COLO668 (cell line): ENCODE results near the gene ARHGAP23.

ENCODE experiments used
- DNase-seq: peaks from one replicate; lab custom pipeline; 2025; ENCODE audit not compliant: unreplicated experiment; lab: John Stamatoyannopoulos, UW

The ARHGAP23 gene

DNA sequence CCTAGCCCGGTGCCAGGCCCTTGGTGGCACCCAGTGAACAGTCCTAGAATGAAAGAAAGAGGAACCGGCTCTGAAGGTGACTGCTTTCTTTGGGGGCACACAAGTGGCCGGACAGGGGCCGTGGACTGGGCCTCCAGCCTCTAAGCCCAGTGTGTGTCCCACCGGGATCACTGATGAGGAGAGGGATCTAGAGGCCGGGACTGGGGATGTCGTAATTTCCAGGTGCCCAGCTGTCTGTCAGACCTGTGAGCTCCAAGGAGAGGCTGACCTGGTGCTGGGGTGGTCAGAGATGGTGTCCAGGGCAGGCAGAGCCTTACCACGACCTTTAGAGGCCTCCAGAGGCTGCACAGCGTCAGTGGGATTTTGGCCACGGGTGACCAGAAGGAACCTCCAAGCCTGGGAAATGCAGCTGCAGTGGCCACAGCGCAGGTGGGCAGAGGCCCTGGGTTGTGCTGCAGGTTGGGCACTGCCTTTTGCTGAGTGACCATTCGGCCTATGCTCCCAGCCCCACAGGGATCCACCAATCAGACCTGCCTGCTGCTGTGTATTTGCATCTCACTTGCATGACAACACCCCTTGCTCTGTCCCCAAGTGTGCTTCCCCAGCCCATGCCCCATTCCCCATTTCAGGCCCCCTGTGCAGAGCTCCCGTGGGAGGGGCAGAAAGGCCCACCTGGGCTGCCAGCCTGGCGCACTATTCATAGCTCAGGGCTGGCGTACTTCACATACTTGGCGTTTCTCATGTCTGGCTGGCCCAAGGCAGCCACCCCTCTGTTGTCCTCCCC is 12.5 kb downstream of the ARHGAP23 start:
- no peak for DNase-seq

DNA sequence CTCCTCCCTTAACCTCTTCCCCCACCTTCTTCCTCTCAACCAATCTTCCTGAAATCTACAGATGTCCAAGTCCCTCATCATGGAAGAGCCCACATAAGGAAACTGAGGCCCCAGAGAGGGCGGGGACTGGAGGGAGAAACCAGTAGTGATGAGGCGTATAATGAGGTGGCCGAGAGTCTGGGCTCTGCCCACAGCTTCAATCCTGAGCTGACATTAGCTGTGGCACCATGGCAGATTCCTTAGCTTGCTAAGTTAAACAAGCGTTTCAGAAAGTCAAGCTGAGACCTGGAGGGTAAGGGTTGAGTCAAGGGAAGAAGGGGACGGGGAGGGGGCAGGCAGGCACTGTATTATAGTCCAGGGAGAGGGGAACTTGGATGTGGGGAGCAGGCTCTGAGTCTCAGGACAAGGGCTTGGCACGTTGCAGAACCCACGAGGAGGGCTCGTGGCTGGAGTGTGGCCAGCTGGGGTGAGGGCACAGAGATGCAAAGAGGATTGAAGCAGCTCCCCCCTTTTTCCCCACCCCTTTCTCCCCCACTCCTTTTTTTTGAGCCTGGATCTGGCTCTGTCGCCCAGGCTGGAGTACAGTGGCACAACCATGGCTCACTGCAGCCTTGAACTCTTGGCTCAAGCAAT is 13.3 kb downstream of the ARHGAP23 start:
- DNase-seq = no peak

DNA sequence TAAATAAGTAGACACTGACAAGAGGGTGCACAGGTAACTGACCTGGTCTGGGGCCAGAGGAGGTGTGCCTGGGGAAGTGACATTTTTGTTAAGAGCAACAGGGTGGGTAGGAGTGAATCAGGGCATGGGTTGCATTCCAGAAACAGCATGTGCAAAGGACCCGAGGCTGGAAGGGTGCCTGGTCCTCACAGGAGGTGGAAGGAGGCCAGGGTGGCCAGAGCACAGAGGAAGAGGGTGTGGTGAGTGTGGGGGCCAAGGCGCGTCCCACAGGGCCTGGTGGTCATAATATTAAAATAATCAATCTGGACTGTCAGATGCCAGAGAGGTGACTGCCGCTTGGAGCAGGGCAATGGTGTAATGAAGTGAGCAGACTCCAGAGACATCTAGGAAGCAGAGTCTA is 14.3 kb downstream of the ARHGAP23 start:
- DNase-seq = no peak

DNA sequence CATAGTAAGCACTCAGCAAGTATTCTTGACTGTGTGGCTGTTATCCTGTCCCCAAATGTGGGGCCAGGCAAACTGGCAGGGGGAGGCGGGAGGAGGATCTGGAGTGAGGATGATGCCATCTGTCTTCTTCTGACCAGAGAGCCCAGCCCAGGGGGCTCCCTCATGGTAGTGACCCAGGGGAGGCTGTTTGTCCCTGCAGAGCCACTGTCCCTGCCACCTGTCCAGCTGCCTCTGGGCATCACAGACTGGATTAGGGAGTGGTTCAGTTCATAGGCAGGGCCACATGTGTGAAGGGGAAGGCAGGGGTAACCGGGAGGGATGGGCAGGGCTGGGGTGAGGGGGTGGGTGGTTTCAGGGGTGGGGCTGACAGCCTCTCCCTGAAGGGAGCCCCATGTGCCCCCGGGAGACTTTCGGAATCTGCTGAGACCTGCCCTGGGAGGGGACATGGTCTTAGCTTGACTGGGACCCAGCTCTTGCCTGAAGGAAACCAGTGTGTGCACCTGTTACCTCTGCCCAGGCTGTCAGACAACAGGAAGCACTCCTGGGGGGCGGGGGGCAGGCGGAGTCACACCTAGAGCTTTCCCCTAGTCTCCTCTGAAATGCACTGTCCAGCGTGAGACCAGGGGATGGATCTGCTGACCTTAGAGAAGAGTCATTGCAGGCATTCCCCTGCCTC is 15.2 kb downstream of the ARHGAP23 start:
- peak; percentile 3 for DNase-seq

DNA sequence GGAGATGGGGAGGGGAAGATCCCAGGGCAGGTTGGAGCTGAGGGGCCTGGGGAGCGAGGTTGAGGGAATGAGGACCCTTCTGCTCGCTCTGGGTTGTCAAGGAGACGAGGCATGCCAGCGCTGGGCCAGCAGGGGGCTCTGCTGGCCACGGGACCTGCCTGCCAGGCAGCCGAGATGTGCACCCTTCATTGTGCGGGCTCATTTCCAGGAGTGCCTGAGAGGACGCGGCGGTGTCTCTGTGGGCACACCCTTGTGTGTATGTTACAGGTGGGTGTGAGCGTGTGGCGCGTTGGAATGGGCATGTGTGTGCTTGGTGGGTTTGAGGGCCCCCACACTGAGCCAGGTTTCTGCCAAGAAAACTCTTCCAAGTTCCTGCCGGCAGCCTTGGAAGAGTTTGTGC is 15.9 kb downstream of the ARHGAP23 start:
- peak; percentile 61 for DNase-seq

DNA sequence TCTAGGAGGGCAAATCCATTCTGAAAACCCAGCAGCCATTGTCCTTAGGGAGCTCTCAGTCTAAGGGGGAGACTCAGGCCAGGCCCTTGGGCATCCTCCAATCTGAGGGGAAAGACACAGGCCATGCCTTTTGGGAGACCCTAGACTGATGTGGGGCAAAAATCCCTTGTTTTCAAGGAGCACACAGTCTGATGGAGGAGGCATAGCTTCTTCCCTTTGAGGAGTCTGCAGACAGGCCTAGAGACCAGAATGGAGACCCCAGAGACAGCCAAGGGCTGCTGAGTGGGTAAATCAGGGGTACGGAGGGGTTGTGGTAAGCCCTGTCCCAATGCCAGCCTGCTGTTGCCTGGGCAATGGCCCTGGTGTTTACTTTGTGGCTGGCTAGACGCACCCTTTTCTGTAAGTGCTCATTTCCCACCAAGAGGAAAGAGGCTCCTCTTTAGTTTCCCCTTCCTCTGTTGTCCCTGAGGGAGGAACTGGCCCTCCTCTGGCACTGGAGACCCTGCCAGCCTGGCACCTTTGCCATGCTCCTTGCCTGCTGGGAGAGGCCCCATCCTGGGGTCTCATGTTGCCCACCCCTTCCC is 19.3 kb downstream of the ARHGAP23 start:
- peak; percentile 1 for DNase-seq

DNA sequence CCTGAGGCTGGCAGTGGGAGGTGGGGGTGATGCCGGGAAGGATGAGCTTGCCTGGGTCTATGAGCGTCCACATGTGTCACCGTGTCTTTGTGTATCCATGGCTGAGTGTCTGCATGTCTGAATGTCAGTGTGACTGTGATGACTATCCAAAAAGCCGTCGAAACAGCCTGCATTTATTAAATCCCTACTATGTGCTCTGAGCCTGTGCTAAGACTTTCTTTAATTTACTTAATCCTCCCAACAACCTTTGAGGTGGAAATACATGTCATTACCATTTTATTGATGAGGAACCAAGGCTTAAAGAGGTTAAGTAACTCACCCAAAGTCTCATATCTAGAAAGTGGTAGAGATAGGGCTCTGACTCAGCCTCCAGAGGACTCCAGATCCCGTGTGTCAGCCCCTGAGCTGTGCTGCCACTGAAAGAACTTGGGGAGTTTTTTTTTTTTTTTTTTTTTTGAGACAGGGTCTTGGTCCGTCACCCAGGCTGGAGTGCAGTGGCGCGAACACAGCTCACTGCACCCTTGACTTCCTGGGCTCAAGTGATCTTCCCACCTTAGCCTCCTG is 20.0 kb downstream of the ARHGAP23 start:
- DNase-seq = no peak

DNA sequence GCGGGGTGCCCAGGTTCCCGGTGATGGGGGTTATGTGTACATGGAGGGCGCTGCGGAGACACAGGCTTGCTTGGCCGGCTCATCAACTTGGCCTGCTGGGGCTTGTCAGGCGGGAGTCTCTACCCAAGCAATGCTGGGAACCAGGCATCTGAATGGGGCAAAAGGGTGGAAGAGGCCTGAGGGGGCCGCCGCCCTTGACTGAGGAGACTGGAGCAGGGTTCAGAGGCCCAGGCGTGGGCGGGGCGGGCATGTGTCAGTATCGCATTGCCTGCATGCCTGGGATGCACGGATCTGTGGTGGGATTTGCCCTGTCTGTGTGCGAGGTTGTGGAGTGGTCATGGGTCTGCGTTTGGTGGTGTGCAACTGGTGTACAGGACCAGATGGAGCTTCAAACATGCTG is 21.1 kb downstream of the ARHGAP23 start:
- no peak for DNase-seq

DNA sequence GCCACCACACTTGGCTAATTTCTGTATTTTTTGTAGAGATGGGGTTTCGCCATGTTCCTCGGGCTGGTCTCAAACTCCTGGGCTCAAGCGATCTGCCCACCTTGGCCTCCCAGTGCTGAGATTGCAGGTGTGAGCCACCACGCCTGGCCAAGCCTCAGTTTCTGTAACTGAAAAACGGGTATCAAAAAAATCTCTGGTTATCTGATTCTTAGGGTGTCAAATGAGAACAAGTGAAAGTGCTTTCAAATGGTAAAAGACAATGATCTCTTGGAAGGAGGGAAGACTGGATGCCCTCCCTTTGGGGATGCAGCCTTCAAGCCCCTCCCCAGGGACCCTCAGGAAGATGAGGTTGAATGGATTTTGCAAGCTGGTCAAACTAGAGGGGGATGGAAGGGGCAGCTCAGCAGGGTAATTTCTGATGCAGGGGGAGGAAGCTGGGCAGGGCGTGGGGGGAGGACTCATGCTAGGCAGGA is 22.3 kb downstream of the ARHGAP23 start:
- no peak for DNase-seq

DNA sequence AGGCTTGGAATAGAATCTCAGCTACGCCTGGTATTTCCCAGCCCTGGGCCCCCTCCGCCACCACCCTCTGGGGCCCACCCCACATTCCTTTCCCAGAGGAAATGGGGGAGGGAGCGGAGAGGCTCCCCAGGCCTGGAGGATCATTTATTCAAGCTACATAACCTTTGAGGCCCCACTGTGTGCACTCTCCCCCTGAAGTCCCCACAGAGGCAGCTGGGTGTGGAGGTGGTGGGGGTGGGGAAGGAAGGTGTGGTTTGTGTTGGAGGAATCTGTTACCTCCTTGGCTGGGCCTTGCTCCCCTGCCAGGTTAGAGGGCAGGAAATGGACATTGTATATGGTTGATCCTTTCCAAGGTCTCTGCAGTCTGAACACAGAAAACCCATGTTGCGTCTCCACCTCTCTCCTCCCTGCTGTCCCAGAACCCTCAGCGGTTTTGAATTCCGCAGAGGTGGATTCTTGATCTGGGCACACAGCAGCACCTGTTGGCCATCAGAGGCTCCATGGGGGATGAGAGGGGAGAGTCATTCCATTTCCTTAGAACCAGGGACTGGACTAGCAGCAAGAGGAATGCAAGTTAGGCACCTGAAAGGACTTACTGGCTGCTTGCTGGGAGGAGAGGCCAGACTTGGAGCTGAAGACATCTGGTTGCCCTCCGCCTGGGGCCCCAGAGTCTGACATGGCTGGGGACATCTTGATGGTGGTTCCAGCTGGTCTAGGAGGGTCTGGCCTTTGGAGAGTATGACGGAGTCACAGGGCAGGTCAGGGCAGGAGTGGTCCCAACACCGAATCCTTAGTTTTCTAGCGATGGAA is 23.0 kb downstream of the ARHGAP23 start:
- DNase-seq = no peak

DNA sequence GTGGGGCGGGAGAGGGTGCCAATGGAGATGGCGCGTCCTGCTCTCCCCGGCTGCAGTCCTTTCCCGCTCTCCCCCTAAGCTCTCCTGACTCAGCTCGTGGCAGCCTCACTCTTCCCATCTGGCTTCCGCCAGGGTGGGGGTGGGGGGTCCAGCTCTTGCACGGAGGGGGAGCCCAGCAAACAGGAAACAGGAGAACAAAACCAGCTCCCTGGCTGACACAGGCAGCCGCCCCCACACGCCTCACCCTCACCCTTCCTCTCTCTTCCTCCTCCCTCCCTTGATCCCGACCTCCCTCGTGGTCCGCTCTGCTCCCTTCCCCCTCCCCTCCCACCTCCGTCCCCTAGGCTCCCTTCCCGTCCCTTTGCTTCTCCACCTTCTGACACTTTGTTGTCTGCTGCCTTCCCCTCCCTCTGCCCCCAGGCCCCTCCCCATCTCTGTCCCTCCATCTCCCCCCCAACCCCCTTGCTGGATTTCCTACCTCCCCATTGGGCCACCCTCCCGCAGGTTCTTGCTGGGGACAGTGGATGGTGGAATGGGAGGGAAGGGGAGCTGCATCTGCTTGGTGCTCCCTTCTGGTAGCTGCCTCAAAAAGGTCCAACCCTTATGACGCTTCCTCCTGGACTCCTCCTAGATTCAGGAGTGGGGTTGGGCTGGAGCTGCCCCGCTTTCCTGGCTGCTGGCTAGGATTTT is 23.7 kb downstream of the ARHGAP23 start:
- no peak for DNase-seq

DNA sequence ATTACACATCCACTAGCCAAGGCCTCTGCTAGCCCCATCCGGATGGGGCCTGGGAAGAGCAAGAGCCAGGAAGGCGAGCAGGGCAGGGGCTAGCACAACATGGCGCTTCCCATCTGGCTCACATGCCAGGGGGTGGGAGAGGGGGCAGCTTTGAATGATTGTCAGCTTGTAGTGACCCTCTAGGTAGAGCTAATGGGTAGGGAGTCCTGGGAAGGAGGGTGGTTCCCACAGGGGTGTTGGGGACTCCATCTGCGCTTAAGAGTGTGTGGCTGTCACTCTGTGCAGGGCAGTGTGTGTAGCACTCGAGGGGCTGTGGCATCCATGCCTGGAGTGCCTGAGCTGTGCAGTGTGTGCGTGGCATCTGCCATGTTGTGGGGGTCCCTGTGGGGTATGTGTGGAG is 24.5 kb downstream of the ARHGAP23 start:
- DNase-seq = no peak

DNA sequence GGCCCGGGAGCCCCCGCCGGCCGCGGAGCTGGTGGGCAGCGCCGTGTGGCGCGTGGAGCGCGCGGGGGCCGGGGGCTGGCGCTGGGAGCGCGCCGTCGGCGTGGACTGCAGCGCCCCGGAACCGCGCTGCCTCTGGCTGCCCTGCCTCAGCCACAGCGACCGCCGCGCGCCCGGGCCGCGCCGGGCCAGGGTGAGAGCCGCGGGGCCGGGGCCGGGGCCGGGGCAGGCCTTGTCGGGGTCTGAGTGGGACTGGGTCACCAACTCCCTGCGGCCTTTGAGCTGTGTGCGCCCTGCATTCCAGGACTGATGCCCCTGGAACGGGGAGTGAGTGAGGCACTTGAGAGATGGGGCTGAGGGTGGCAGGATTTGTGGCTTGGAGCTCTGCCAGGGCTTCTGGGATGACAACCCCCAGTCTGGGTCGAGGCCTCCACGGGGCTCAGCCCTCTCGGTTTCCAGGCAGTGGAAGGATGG is 25.7 kb downstream of the ARHGAP23 start:
- peak; percentile 46 for DNase-seq

DNA sequence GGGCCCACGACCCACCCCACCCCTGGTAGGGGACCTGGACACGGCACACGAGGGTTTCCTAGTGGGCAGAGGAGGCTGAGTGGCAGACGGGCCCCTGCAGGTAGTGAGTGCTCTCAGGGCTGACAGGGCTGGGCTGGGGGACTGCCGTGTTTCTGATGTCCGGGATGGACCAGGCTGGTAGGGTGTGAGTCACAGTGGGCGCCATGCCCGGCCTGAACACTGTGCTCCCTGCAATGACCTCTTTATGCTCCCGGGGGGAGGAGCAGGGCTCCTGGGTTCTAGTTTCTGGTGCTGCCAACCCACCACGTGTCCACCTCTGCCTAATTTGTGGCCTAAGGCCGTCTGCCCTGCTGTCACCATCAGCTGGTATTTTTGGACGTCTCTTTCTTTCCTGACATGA is 26.3 kb downstream of the ARHGAP23 start:
- peak; percentile 2 for DNase-seq

DNA sequence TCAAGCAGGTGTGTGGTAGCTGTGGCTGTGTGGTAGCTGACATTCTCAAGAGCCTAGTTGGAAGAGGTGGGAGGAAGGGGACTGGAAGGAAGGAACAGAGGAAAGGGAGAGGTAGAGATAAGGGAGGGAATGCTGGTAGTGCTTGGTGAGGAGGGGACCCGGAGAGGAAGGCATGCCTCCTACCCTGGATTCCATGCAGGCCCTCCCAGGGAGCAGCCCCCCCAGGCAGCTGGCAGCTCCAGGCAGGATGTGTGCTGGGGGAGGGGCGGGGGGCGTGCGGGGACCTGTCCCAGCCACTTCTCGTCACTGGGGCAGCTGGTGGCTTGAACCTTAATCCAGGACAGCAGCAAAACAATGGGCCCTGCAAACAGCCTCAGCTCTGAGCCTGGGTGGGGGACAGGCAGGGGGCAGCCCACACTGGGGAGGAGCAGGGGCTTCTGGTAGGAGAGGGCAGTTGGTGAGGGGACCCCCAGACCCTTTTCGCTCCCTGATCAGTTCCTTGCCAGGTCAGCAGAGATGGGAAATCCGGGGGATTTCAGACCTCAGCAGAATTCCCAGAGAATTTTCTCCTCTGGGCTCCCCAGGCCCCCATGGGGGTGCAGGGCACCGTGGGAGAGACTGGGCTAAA is 27.1 kb downstream of the ARHGAP23 start:
- DNase-seq = peak; percentile 19

DNA sequence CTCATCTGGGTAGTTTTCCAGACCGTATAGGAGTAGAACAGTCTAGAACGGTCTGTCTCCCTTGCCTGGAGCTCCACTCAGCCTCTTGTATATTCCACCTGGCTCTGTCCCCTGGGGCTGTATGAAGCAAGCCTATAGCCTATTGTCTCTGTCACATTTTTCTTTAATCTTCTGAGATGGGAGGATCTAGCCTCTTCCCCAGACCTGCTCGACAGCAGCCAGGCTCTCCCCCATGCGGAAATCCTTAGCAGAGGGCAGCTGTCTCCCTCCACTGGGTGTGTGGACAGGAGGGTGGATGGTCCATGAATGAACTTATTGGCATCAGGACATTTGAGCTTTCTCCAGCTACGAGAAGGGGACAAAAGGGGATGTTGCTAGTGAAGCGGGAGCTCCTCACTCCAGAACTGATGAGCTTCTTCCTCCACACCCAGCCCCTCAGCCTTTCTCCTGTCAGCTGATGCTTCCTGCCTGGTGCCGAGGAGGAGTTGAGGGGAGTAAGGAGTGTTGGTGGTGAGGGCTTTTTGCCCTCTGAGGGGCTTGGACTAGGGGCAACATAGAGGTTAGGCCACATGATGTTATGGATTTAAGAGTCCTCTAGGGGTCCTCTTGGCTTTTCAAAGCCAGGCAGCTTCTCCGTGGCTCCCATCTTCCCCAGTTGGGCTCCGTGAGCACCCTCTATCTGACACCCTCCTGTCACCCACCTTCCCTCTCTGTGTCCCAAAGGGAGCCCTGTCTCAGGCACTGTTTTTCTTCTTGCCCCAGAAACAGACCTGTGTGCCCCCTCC is 28.0 kb downstream of the ARHGAP23 start:
- DNase-seq = no peak

DNA sequence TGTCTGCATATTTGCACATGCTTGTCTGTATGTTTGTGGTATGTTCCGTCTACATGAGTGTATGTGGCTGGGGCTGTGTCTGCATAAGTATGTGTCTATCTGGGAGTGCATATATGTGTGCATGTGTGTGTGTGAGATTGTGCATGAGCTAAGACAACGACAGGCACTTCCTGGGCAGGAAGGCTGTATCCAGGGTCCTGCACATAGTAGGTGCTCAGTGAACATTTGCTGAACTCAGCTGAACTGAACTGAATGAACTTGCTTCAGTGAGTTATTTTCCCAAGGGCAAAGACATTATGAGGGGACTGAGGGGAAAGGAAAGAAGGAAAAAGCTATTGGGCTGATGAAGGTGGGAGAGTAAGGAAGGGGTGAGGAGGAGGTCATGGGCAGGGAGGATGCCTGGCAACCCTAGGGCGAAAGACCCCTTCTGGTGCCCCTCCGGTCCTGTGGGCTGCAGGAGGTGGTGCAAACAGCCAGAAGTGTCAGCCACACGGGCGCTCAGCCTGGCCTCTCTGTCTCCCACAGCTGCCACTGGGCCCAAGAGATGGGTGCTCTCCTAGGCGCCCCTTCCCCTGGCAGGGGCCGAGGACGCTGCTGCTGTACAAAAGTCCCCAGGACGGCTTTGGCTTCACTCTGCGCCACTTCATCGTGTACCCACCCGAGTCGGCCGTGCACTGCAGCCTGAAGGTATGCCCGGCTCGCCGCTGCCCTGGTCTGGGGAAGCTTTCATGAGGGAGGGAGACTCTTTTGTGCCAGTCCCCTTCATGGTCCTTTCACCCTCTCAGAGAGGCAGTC is 29.5 kb downstream of the ARHGAP23 start:
- no peak for DNase-seq

DNA sequence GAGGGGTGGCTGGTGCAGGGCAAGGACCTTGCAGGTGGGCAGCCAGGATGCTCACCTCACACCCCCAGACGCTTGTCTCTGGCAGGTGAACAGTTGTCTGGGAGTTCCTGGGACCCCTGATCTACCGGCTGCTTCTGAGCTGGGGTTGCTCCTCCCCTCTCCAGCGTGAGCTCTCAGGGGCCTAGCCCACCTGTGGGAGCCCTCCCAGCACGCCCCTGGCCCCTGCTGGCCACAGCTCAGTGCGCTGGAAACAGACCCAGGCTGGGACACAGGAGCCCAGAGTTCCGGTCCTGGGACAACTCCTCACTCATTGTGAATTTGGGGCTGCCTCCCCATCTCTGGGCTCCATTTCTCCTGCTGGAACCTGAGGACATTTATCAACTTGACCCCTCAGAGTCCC is 30.3 kb downstream of the ARHGAP23 start:
- DNase-seq = no peak
